Stomach (tissue), 4 donors: ENCODE measurements around the gene GPR32.

Experiments
- EP300 ChIP-seq: sonication (generic); formaldehyde crosslinking; IDR thresholded peaks from one replicate; pipeline ENCODE4 v1.6.1; 2017; ENCODE audit warnings: antibody characterized with exemption
- POLR2A ChIP-seq, 4 donors: fragments of 450-650 bp; IDR thresholded peaks; one replicate each; pipeline ENCODE4 v1.6.1; 2016; ENCODE audit warnings: antibody characterized with exemption in 4 of 4, control low read depth in 2 of 4, mild to moderate bottlenecking in 1 of 4, moderate library complexity in 1 of 4
- POLR2AphosphoS5 ChIP-seq, 3 donors: sonication (generic); formaldehyde crosslinking; IDR thresholded peaks; one replicate each; pipeline ENCODE4 v1.6.1; 2016; ENCODE audit warnings: antibody characterized with exemption in 3 of 3
- TF ChIP-seq, protein P1 (sequence below), 7 experiments: fragments of 450-650 bp in 4 of 7; fragments of 200-600 bp in 3 of 7; sonication (generic) in 3 of 7; IDR thresholded peaks; one replicate each; pipeline ENCODE4 v1.5.1; 2016 to 2019; ENCODE audit warnings: antibody characterized with exemption in 7 of 7, control low read depth in 2 of 7, mild to moderate bottlenecking in 1 of 7

GRCh38 chr19:50745221-50745620 lies 25.0 kb upstream of the GPR32 start:
- TF ChIP-seq, protein P1, sequence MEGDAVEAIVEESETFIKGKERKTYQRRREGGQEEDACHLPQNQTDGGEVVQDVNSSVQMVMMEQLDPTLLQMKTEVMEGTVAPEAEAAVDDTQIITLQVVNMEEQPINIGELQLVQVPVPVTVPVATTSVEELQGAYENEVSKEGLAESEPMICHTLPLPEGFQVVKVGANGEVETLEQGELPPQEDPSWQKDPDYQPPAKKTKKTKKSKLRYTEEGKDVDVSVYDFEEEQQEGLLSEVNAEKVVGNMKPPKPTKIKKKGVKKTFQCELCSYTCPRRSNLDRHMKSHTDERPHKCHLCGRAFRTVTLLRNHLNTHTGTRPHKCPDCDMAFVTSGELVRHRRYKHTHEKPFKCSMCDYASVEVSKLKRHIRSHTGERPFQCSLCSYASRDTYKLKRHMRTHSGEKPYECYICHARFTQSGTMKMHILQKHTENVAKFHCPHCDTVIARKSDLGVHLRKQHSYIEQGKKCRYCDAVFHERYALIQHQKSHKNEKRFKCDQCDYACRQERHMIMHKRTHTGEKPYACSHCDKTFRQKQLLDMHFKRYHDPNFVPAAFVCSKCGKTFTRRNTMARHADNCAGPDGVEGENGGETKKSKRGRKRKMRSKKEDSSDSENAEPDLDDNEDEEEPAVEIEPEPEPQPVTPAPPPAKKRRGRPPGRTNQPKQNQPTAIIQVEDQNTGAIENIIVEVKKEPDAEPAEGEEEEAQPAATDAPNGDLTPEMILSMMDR (IDR thresholded peaks at IDR 0.05): no peak
- TF ChIP-seq EP300 (no peak), POLR2AphosphoS5 (IDR thresholded peaks at IDR 0.05) (no peak), POLR2A (IDR thresholded peaks at IDR 0.05) (no peak)
